Fibroblast of lung (primary cell): ENCODE measurements around the gene PTPRM.

Experiments used
- CTCF ChIP-seq, 2 donors: IDR thresholded peaks in 1 of 2; conservative IDR thresholded peaks in 1 of 2; 1 replicate in 1 of 2; 2 replicates in 1 of 2; pipeline ENCODE4 v1.5.1; 2011 to 2012; ENCODE audit warnings: low read length in 2 of 2, control low read depth in 1 of 2, inconsistent platforms in 1 of 2, low read depth in 1 of 2, mild to moderate bottlenecking in 1 of 2
- EZH2 ChIP-seq: IDR thresholded peaks from 2 replicates; pipeline ENCODE4 v1.5.1; 2012; ENCODE audit warnings: low read length, control low read depth, mild to moderate bottlenecking; ENCODE audit errors: missing control alignments

GRCh38 chr18:8176109-8176508 is 609.0 kb downstream of the PTPRM start:
- TF ChIP-seq CTCF (conservative IDR thresholded peaks at IDR 0.05 in 1 of 2, IDR thresholded peaks at IDR 0.05 in 1 of 2; ENCODE audit: low read depth in 1 of 2, low read length in 2 of 2): no peak
- no peak for TF ChIP-seq EZH2
